ENCODE results near the gene KAT8.
"Not testable (repeated sequence)": the region's sequence is repeated elsewhere in the genome, so short reads cannot be mapped to it uniquely, and the experiment has no call there.

The KAT8 gene

DNA sequence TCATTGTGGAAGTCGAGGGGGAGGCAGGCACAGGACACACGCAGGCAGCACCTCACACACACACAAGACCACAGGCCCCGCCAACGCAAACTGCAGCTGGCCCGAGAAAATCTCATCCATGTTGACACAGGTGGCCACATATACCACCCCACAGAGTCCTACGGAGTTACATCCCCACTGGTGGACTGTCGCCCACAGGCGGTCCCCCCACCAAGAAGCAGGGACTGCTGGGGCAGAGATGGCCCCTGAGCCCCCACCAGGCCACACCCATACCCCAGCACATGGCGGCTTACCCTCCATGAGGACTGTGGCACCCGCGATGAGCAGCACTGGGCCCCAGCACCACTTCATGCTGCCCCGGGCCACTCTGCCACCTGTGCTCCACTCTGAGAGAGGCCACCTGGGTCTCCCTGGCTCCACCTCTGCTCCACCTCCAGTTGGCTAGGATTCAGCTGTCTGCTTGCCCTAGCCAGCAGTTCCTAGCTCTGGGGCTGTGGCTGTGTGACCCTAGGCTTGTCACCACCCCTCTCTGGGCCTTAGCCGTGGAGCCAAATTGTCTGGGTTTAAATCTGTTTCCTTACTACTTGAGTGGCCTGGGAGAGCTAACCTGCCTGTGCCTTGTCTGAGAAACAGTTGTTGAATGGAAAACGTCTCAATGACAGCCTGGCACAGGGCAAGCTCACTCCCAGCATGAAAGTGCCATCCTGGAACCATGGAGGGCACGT is 28.8 kb upstream of the KAT8 start, which contains the start of gene PRSS53:
PRSS53 (minus strand) TSS at position 485 of the 725 bp plus-strand sequence; CDS start at position 351, 134 bp downstream.
- no peak for TF ChIP-seq POLR2A (IDR thresholded peaks at IDR 0.05; ENCODE audit: low read depth, low read length)
- DNase-seq (ENCODE audit: insufficient read length, low spot score) (no peak), FAIRE-seq (no peak)

- no peak for DNase-seq (ENCODE audit: insufficient read length, low spot score)
- FAIRE-seq, result no peak
- TF ChIP-seq POLR2A (IDR thresholded peaks at IDR 0.05; ENCODE audit: low read depth, low read length), result no peak
Measured at GRCh38 chr16:31089199-31089598, 28.3 kb upstream of the KAT8 start.

- no peak for DNase-seq (ENCODE audit: insufficient read length, low spot score)
- no peak for TF ChIP-seq POLR2A (IDR thresholded peaks at IDR 0.05; ENCODE audit: low read depth, low read length)
- FAIRE-seq, result no peak
Measured at GRCh38 chr16:31090540-31090939, 26.9 kb upstream of the KAT8 start.

DNA sequence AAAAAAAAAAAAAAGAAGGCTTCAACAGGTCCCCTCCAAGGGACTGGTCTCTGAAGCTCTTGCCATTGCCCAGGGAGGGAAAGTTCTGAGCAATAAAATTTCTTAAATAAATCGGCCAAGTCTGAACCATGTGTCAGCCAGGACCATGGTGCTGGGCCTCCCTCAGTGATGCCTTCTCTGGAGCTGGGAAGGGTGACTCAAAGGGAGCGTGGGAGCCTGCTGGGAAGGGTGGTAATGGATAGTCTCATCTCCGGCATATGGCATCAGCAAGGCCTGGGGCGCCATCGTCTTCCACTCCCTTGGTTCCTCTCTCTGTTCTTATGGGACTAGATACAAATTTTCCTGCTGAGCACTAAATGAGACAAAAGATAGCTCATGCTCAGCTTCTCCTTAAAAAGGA is 25.1 kb upstream of the KAT8 start:
- DNase-seq (ENCODE audit: insufficient read length, low spot score) (no peak), FAIRE-seq (no peak)
- no peak for TF ChIP-seq POLR2A (IDR thresholded peaks at IDR 0.05; ENCODE audit: low read depth, low read length)

GRCh38 chr16:31093132-31093703 is 24.2 kb upstream of the KAT8 start:
- FAIRE-seq, result no peak
- no peak for TF ChIP-seq POLR2A (IDR thresholded peaks at IDR 0.05; ENCODE audit: low read depth, low read length)
- no peak for DNase-seq (ENCODE audit: insufficient read length, low spot score)

DNA sequence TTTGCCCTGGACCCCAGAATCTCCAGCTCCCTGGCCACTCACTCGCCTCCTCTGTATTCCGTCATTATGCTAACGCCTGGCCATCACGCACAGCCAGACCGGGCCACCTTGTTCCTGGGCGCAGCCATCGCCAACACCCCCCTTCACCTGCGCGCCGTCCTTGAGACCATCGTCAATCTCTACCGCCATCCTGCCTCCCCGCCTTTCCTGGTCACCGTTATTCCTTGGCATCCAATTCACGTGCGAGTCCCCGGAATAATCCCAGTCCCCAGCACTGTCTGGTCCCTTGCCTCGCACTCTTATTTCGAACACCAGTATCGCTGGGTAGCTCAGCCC is 23.4 kb upstream of the KAT8 start:
- FAIRE-seq (no peak), DNase-seq (ENCODE audit: insufficient read length, low spot score) (no peak)
- no peak for TF ChIP-seq POLR2A (IDR thresholded peaks at IDR 0.05; ENCODE audit: low read depth, low read length)

GRCh38 chr16:31094424-31095120 is 22.9 kb upstream of the KAT8 start, which contains the start of gene VKORC1:
Gene VKORC1 (minus strand): TSS chr16:31094797. CDS start chr16:31094729, 68 bp downstream.
- DNase-seq (ENCODE audit: insufficient read length, low spot score), result peak; percentile 92
- FAIRE-seq, result peak; percentile 60
- peak; percentile 42; the same call in 1 of the 2 replicates for TF ChIP-seq POLR2A (IDR thresholded peaks at IDR 0.05; ENCODE audit: low read depth, low read length)

- FAIRE-seq, result no peak
- TF ChIP-seq POLR2A (IDR thresholded peaks at IDR 0.05; ENCODE audit: low read depth, low read length), result no peak
- DNase-seq (ENCODE audit: insufficient read length, low spot score), result no peak
Measured at GRCh38 chr16:31099860-31100638, 17.4 kb upstream of the KAT8 start.

GRCh38 chr16:31100876-31101641 is 16.4 kb upstream of the KAT8 start:
- not testable (repeated sequence) for DNase-seq (ENCODE audit: insufficient read length, low spot score); FAIRE-seq

DNA sequence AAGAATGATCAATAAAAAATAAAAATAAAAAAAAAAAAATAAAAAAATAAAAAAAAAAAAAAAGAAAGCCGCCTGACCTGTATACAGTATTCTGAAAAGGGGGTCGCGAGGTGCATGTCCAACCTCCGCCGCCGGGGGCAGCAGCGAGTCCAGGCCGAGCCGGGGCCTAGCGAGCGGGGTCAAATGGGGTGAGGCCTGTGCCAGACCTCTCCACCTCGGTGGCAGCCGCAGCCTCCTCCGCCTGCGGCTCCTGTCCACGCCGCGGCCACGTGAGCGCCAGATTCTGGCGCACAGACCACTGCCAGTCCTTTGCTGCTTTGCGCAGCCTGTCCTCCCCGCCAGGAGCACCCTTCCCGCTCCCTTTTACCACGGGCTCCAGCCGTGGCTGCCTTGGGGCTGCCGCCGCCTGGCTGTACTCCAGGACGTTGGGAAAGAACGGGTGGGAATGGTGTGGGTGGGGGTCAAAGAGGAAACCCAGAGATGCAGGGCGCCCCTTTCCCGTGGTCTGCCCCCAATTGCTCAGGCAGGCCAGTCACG is 11.7 kb upstream of the KAT8 start:
- TF ChIP-seq POLR2A (IDR thresholded peaks at IDR 0.05; ENCODE audit: low read depth, low read length), result no peak
- DNase-seq (ENCODE audit: insufficient read length, low spot score), result peak; percentile 84
- FAIRE-seq, result no peak

- FAIRE-seq (no peak), DNase-seq (ENCODE audit: insufficient read length, low spot score) (no peak)
- TF ChIP-seq POLR2A (IDR thresholded peaks at IDR 0.05; ENCODE audit: low read depth, low read length), result no peak
Measured at GRCh38 chr16:31106509-31107464, 10.7 kb upstream of the KAT8 start.

DNA sequence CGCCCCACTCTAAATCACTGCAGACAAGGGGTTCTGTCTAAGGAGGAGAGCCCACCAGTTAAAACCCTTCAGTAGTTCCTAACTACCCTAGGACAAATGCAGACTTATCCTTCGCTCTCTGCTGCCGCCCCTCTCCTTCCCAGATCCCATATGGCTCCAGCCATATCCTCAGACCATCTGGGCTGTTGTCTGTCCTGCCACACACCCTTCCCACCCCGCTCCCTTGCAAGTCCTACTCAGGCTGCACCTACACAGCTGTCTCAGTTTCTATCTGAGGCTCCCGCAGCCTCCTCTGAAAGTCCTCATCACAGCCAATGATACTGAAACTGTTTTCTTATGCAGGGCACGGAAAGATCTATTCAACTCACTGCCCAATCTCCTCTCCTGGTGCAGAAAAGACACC is 10.0 kb upstream of the KAT8 start:
- TF ChIP-seq POLR2A (IDR thresholded peaks at IDR 0.05; ENCODE audit: low read depth, low read length), result no peak
- no peak for FAIRE-seq
- DNase-seq (ENCODE audit: insufficient read length, low spot score), result no peak

Data from H54 (cell line).